H1 (cell line): ENCODE data around the gene SIX1.

Experiments
- BRCA1 ChIP-seq: IDR thresholded peaks from 2 replicates; pipeline ENCODE4 v1.6.1; 2012; ENCODE audit warnings: low read depth, low read length, improper control_type of control experiment
- CBX8 ChIP-seq: fragments of 300-800, 300-1000 bp; sonication (generic); IDR thresholded peaks from 2 replicates; pipeline ENCODE4 v1.7.1; 2016; ENCODE audit warnings: low read depth, low read length, borderline replicate concordance
- CREB1 ChIP-seq: IDR thresholded peaks from 2 replicates; pipeline ENCODE4 v1.6.1; 2012; ENCODE audit warnings: inconsistent platforms
- EZH2 ChIP-seq: fragments of 200-600 bp; sonication (generic); IDR thresholded peaks from 2 replicates; pipeline ENCODE4 v1.7.1; 2012; ENCODE audit warnings: low read depth, mild to moderate bottlenecking, moderate library complexity, low read length, inconsistent platforms; ENCODE audit not compliant: severe bottlenecking
- MAFK ChIP-seq: IDR thresholded peaks from 2 replicates; pipeline ENCODE4 v1.6.1; 2012; ENCODE audit warnings: low read depth, mild to moderate bottlenecking, improper control_type of control experiment, low read length
- POLR2A ChIP-seq, 2 experiments: IDR thresholded peaks; 1 replicate in 1 of 2; 2 replicates in 1 of 2; pipeline ENCODE4 v1.6.1; 2011; ENCODE audit warnings: low read depth in 2 of 2, low read length in 2 of 2, mild to moderate bottlenecking in 2 of 2; ENCODE audit errors: control extremely low read depth in 1 of 2
- TAF1 ChIP-seq: IDR thresholded peaks from 2 replicates; pipeline ENCODE4 v1.6.1; 2011; ENCODE audit warnings: mild to moderate bottlenecking, low read depth, low read length
- TF ChIP-seq, protein P1 (sequence below), 3 experiments: IDR thresholded peaks; 1 replicate in 2 of 3; 2 replicates in 1 of 3; pipeline versions ENCODE4 v1.5.1 to v1.6.1; 2011; ENCODE audit warnings: low read length in 3 of 3, mild to moderate bottlenecking in 3 of 3, inconsistent platforms in 2 of 3, low read depth in 1 of 3, moderate library complexity in 1 of 3; ENCODE audit not compliant: insufficient read depth in 1 of 3; ENCODE audit errors: control extremely low read depth in 1 of 3
- TF ChIP-seq, protein P2 (sequence below): IDR thresholded peaks from 2 replicates; pipeline ENCODE4 v1.6.1; 2012; ENCODE audit warnings: inconsistent platforms

DNA sequence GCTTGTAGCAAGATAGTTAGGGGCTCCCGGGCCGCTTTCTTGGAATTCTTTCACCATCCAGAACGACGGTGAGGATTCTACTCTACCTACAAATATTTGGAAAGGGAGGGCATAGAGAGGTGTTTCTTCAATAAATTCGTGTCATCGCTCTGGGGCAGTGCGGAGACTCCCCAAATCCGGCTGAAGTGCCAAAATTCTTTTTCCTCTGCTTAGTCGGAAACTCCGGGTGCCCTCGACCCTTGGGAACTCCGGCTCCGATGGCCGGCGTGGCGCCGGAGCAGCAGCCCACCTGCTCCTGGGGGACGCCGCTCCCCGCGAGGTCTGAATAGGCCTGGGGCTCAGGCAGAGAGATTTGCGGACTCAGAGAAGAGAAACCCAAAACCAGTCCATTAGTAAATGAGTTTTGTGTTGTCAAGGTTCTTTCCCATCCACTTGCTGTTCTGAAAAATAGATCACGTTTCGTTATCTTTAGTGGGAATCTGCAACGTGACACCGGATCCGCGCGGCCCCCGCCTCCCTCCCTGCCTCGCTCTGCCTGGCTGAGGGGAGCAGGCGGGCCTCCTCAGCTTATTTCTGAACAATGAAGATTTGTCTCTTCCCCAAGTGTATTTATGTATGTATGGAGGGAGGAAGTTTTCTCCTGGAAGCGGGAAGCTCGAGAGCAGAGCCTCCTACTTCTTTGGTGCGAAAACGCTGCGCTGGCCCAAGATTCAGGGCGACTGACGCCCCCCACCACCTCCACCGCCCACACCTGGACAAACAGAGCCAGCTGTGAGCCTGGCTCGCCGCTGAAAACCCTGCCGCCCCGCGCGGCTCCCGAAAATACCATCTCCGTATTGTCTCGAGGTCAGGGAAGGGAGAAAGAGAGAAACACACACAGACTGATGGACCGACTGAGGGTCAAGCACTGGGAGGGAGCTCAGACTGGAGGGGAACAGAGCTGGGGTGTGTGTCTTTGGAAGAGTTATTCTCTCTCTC lies 3.7 kb upstream of the SIX1 start:
- TF ChIP-seq EZH2, result peak; percentile 52
- TF ChIP-seq TAF1, result no peak
- TF ChIP-seq MAFK, result no peak
- no peak for TF ChIP-seq CREB1
- no peak for TF ChIP-seq POLR2A (IDR thresholded peaks at IDR 0.05; ENCODE audit: control extremely low read depth in 1 of 2, low read depth in 2 of 2, low read length in 2 of 2)
- TF ChIP-seq BRCA1, result no peak
- TF ChIP-seq, protein P1, sequence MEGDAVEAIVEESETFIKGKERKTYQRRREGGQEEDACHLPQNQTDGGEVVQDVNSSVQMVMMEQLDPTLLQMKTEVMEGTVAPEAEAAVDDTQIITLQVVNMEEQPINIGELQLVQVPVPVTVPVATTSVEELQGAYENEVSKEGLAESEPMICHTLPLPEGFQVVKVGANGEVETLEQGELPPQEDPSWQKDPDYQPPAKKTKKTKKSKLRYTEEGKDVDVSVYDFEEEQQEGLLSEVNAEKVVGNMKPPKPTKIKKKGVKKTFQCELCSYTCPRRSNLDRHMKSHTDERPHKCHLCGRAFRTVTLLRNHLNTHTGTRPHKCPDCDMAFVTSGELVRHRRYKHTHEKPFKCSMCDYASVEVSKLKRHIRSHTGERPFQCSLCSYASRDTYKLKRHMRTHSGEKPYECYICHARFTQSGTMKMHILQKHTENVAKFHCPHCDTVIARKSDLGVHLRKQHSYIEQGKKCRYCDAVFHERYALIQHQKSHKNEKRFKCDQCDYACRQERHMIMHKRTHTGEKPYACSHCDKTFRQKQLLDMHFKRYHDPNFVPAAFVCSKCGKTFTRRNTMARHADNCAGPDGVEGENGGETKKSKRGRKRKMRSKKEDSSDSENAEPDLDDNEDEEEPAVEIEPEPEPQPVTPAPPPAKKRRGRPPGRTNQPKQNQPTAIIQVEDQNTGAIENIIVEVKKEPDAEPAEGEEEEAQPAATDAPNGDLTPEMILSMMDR (IDR thresholded peaks at IDR 0.05; ENCODE audit: control extremely low read depth in 1 of 3, insufficient read depth in 1 of 3, low read depth in 1 of 3, low read length in 3 of 3), result no peak
- TF ChIP-seq, protein P2, sequence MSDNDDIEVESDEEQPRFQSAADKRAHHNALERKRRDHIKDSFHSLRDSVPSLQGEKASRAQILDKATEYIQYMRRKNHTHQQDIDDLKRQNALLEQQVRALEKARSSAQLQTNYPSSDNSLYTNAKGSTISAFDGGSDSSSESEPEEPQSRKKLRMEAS, result no peak
- TF ChIP-seq CBX8, result 0 out of 2 replicates have a peak, but pooled peaks have one; percentile 83
